ENCODE data around the gene IL12B.
"Not testable (repeated sequence)": the region's sequence is repeated elsewhere in the genome, so short reads cannot be mapped to it uniquely, and the experiment has no call there.

IL12B gene

GRCh38 chr5:159290741-159291140 lies 39.5 kb downstream of the IL12B start:
- DNase-seq (ENCODE audit: low read depth) = no peak

GRCh38 chr5:159286420-159287035 lies 43.8 kb downstream of the IL12B start:
- no peak overlapping the region for H3K4me3 ChIP-seq (ENCODE audit: low read depth, low read length)
- TF ChIP-seq, protein P1, sequence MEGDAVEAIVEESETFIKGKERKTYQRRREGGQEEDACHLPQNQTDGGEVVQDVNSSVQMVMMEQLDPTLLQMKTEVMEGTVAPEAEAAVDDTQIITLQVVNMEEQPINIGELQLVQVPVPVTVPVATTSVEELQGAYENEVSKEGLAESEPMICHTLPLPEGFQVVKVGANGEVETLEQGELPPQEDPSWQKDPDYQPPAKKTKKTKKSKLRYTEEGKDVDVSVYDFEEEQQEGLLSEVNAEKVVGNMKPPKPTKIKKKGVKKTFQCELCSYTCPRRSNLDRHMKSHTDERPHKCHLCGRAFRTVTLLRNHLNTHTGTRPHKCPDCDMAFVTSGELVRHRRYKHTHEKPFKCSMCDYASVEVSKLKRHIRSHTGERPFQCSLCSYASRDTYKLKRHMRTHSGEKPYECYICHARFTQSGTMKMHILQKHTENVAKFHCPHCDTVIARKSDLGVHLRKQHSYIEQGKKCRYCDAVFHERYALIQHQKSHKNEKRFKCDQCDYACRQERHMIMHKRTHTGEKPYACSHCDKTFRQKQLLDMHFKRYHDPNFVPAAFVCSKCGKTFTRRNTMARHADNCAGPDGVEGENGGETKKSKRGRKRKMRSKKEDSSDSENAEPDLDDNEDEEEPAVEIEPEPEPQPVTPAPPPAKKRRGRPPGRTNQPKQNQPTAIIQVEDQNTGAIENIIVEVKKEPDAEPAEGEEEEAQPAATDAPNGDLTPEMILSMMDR (IDR thresholded peaks at IDR 0.05; ENCODE audit: low read depth, low read length, missing control alignments) = peak; percentile 38
- DNase-seq (ENCODE audit: low read depth) = no peak

More at GRCh38 chr5:159290741-159291140, 39.5 kb downstream of the IL12B start:
- H3K4me3 ChIP-seq (ENCODE audit: low read depth, low read length) = no peak overlapping the region
- TF ChIP-seq, protein P1 (IDR thresholded peaks at IDR 0.05; ENCODE audit: low read depth, low read length, missing control alignments) = no peak

DNA sequence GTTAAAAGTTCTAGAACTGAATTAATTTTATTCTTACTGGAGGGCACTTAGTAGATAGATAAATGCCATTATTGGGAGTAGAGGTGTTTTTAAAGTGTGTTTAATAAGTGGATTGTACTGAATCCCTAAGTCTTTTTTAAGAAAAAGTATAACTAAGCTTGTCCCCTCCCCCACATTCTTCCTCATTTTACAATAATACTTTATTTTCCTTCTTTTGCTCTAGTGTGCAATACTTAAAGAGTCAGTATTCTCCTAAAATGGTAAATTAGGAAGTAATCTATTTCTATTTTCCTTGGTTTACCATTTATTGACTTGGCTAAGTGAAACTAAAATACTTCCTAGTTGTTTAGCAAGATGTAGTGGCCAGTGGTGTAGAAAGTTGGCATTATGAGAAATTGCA lies 55.6 kb downstream of the IL12B start:
- no peak overlapping the region for H3K4me3 ChIP-seq (ENCODE audit: low read depth, low read length)
- TF ChIP-seq, protein P1 (IDR thresholded peaks at IDR 0.05; ENCODE audit: low read depth, low read length, missing control alignments) = no peak
- DNase-seq (ENCODE audit: low read depth) = no peak

DNA sequence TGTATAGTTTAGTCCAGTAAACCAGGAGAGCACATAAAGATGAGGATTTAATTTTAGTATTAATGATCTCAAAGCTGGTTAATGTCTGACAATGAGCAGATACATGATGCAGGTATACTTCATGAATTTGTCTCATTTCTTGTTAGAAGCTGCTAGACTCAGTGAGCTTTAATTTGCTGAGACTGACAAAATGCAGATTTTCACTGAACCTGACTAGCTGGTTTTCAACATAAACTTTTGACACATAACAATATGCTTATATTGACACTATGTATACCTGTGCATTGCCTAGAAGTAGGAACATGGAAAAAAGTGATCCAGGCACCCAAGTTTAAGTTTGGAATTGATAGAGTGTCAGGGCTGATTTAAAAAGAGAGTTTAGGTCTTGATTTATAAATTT lies 56.4 kb downstream of the IL12B start:
- H3K4me3 ChIP-seq (ENCODE audit: low read depth, low read length) = no peak overlapping the region
- TF ChIP-seq, protein P1 (IDR thresholded peaks at IDR 0.05; ENCODE audit: low read depth, low read length, missing control alignments) = no peak
- no peak for DNase-seq (ENCODE audit: low read depth)

DNA sequence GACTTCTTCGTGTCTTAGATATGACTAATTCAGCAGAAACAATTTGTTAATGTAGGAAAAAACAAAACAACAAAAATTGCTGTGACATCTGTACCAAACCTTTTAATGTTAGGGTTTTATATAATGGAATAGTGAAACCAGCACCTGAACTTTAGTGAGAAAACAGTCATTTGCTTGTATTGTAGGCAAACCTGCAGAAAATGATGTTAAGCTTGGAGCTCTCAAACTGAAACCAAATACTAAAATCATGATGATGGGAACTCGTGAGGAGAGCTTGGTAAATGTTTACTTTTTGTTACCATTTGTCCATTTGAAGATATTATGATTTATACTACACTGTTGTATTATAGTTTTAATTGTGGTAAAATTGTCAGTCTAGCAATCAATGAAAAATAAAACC lies 60.6 kb downstream of the IL12B start:
- H3K4me3 ChIP-seq (ENCODE audit: low read depth, low read length) = no peak overlapping the region
- DNase-seq (ENCODE audit: low read depth) = no peak
- TF ChIP-seq, protein P1 (IDR thresholded peaks at IDR 0.05; ENCODE audit: low read depth, low read length, missing control alignments) = no peak

- H3K4me3 ChIP-seq (ENCODE audit: low read depth, low read length); DNase-seq (ENCODE audit: low read depth): not testable (repeated sequence)
Observed at GRCh38 chr5:159266764-159267163, 63.5 kb downstream of the IL12B start.

All from GM12864 (cell line).